Vagina (tissue), 2 donors: ENCODE measurements around the gene TIMM22. TPM values are rescaled to one million over a fixed set of nuclear protein-coding genes. Genes with fewer than 3 reads are reported as not detected.

Experiments
- DNase-seq, 2 donors: peaks; one replicate each; pipeline ENCODE4 v3.0.0-alpha.2; 2017; ENCODE audit errors: extremely low spot score in 2 of 2
- H3K27ac ChIP-seq: fragments of 200-600 bp; sonication (generic); one replicate; pipeline ENCODE4 v1.5.1; 2019
- H3K27me3 ChIP-seq: fragments of 200-600 bp; sonication (generic); one replicate; pipeline ENCODE4 v1.5.1; 2019
- H3K36me3 ChIP-seq, 2 donors: fragments of 200-600 bp; sonication (generic); one replicate each; pipeline ENCODE4 v1.5.1; 2017 to 2019
- H3K4me1 ChIP-seq: fragments of 200-600 bp; sonication (generic); one replicate; pipeline ENCODE4 v1.5.1; 2019
- H3K4me3 ChIP-seq, 2 donors: fragments of 200-600 bp; sonication (generic); 1 replicate in 1 of 2; 2 replicates in 1 of 2; pipeline ENCODE4 v1.5.1; 2016 to 2019
- H3K9me3 ChIP-seq: fragments of 200-600 bp; sonication (generic); one replicate; pipeline ENCODE4 v1.5.1; 2019
- CTCF ChIP-seq, 3 experiments: fragments of 450-650 bp in 2 of 3; fragments of 200-600 bp in 1 of 3; sonication (generic) in 1 of 3; IDR thresholded peaks; one replicate each; pipeline ENCODE4 v1.5.1; 2017 to 2019; ENCODE audit warnings: antibody characterized with exemption in 3 of 3, mild to moderate bottlenecking in 2 of 3, moderate library complexity in 2 of 3
- POLR2A ChIP-seq, 2 donors: fragments of 450-650 bp; IDR thresholded peaks; one replicate each; pipeline ENCODE4 v1.6.1; 2017; ENCODE audit warnings: antibody characterized with exemption in 2 of 2, mild to moderate bottlenecking in 2 of 2, moderate library complexity in 2 of 2
- POLR2AphosphoS5 ChIP-seq, 2 donors: sonication (generic); formaldehyde crosslinking; IDR thresholded peaks; one replicate each; pipeline ENCODE4 v1.9.0; 2017; ENCODE audit warnings: antibody characterized with exemption in 2 of 2, mild to moderate bottlenecking in 2 of 2, low read depth in 1 of 2; ENCODE audit not compliant: insufficient read depth in 1 of 2
- intact Hi-C: fragments of 100-400 bp; cut with DNase I; formaldehyde crosslinking; loops from one replicate; pipeline ENCODE4 v1.15.1; 2023
- total RNA-seq: library from RNA; depleted of rRNA; stranded (reverse); fragments of >200 nt; gene quantifications from one replicate; pipeline ENCODE4 v1.2.3, GENCODE V29; 2016

The TIMM22 gene
- total RNA-seq, 1 donor from 2014 or later, result 8.8 TPM

GRCh38 chr17:1003633-1003971, 6.7 kb downstream of the TIMM22 start:
- Histone ChIP-seq H3K4me1 (peaks cover 80% of the 10 kb centered on the region), H3K36me3 (peaks cover 0 to 57% of the 10 kb centered on the region in 2 donors), H3K4me3 (no peak overlapping the region), H3K27me3 (no peaks in the 10 kb centered on the region), H3K27ac (peak overlapping the region; percentile 51), H3K9me3 (no peaks in the 10 kb centered on the region)
- DNase-seq, result no peak
- intact Hi-C loops, result no loop called here
- TF ChIP-seq POLR2A (IDR thresholded peaks at IDR 0.05) (no peak), CTCF (IDR thresholded peaks at IDR 0.05) (no peak), POLR2AphosphoS5 (IDR thresholded peaks at IDR 0.05; ENCODE audit: insufficient read depth in 1 of 2, low read depth in 1 of 2) (no peak)

- TF ChIP-seq CTCF (IDR thresholded peaks at IDR 0.05) (no peak), POLR2A (IDR thresholded peaks at IDR 0.05) (no peak), POLR2AphosphoS5 (IDR thresholded peaks at IDR 0.05; ENCODE audit: insufficient read depth in 1 of 2, low read depth in 1 of 2) (no peak)
- H3K4me1 ChIP-seq, result peaks cover 81% of the 10 kb centered on the region
- H3K36me3 ChIP-seq, result peaks cover 0 to 59% of the 10 kb centered on the region in 2 donors
- no peaks in the 10 kb centered on the region for H3K27me3 ChIP-seq
- H3K4me3 ChIP-seq, result no peak overlapping the region
- intact Hi-C loops, result no loop called here
- peak overlapping the region; percentile 51 for H3K27ac ChIP-seq
- DNase-seq, result no peak
- H3K9me3 ChIP-seq, result no peaks in the 10 kb centered on the region
Observed at GRCh38 chr17:1003972-1004768, 7.2 kb downstream of the TIMM22 start.

- H3K4me1 ChIP-seq, result peaks cover 88% of the 10 kb centered on the region
- no peak for TF ChIP-seq POLR2AphosphoS5 (IDR thresholded peaks at IDR 0.05; ENCODE audit: insufficient read depth in 1 of 2, low read depth in 1 of 2)
- no peak for TF ChIP-seq POLR2A (IDR thresholded peaks at IDR 0.05)
- no peak for TF ChIP-seq CTCF (IDR thresholded peaks at IDR 0.05)
- H3K4me3 ChIP-seq, result no peak overlapping the region
- H3K9me3 ChIP-seq, result no peaks in the 10 kb centered on the region
- intact Hi-C loops, result no loop called here
- peaks cover 0 to 60% of the 10 kb centered on the region in 2 donors for H3K36me3 ChIP-seq
- no peak for DNase-seq
- H3K27me3 ChIP-seq, result no peaks in the 10 kb centered on the region
- no peak overlapping the region for H3K27ac ChIP-seq
Observed at GRCh38 chr17:1004769-1005295, 7.9 kb downstream of the TIMM22 start.

DNA sequence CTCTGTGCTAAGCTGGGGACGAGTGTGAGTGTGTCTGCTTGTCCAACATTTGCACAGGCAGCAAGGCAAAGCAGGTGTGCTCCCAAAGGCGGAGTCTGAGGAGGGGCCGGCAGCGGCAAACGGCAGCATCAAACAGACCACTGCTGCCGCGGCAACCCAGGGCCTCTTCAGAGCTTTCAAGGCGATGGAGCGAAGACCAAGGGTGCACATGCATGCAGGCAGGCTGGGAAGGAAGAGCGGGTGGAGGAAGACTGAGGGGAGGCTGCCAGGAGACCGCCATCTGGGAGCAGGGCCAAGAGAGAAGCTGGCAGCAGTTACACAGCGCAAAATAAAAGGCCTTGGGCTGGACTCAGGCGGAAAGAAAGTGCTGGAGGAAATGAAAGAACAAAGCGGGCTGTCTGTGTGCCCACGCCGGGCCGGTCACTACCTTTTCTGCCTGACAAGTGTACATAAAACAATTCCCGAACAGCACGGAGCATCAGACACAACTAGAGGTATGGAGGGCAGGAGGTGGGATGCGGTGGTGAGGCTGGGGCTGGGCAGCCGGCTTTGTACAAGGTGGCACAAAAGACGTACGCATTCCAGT, 8.5 kb downstream of the TIMM22 start:
- H3K36me3 ChIP-seq, result peaks cover 0 to 60% of the 10 kb centered on the region in 2 donors
- DNase-seq, result no peak
- TF ChIP-seq CTCF (IDR thresholded peaks at IDR 0.05) (no peak), POLR2AphosphoS5 (IDR thresholded peaks at IDR 0.05; ENCODE audit: insufficient read depth in 1 of 2, low read depth in 1 of 2) (peak in 1 of 2 donors; percentile 21), POLR2A (IDR thresholded peaks at IDR 0.05) (no peak)
- peak overlapping the region in 1 of 2 donors; percentile 2 for H3K4me3 ChIP-seq
- peaks cover 84% of the 10 kb centered on the region for H3K4me1 ChIP-seq
- peak overlapping the region; percentile 66 for H3K27ac ChIP-seq
- no peaks in the 10 kb centered on the region for H3K27me3 ChIP-seq
- intact Hi-C loops, result no loop called here
- H3K9me3 ChIP-seq, result no peaks in the 10 kb centered on the region

GRCh38 chr17:1006054-1006453, 9.1 kb downstream of the TIMM22 start:
- peak overlapping the region in 1 of 2 donors; percentile 2 for H3K4me3 ChIP-seq
- H3K27me3 ChIP-seq, result no peaks in the 10 kb centered on the region
- peak overlapping the region; percentile 66 for H3K27ac ChIP-seq
- peaks cover 0 to 63% of the 10 kb centered on the region in 2 donors for H3K36me3 ChIP-seq
- TF ChIP-seq POLR2A (IDR thresholded peaks at IDR 0.05), result no peak
- no peak for TF ChIP-seq POLR2AphosphoS5 (IDR thresholded peaks at IDR 0.05; ENCODE audit: insufficient read depth in 1 of 2, low read depth in 1 of 2)
- no peak for TF ChIP-seq CTCF (IDR thresholded peaks at IDR 0.05)
- peaks cover 80% of the 10 kb centered on the region for H3K4me1 ChIP-seq
- no peak for DNase-seq
- intact Hi-C loops, result no loop called here
- no peaks in the 10 kb centered on the region for H3K9me3 ChIP-seq
